ENCODE measurements around the gene PPP3R1. TPM values are rescaled to one million over a fixed set of nuclear protein-coding genes. Genes with fewer than 3 reads are reported as not detected.

The PPP3R1 gene
- total and polyA plus RNA-seq, 2 experiments from 2014 or later = 7.9 to 49.6 TPM

GRCh38 chr2:68187329-68187728, 65.0 kb downstream of the PPP3R1 start:
- 0 out of 2 replicates have a peak, but pooled peaks cover 3% of the 10 kb centered on the region for H3F3A ChIP-seq (replicated peaks; ENCODE audit: low read depth)
- H2AFZ ChIP-seq = no peak overlapping the region
- Mint-ChIP-seq H3K4me3 (no peak overlapping the region), H3K9me3 (no peaks in the 10 kb centered on the region; the same call in 2 of the 3 replicates), H3K27me3 (ENCODE audit: insufficient read depth, low read depth, poor library complexity) (peaks cover 1% of the 10 kb centered on the region), H3K36me3 (ENCODE audit: low read depth) (peaks cover 22% of the 10 kb centered on the region), H3K4me1 (peaks cover 7% of the 10 kb centered on the region), H3K27ac (no peak overlapping the region)
- 0 out of 2 replicates have a peak overlapping the region, but pooled peaks have one; percentile 58 for H3K27ac ChIP-seq (ENCODE audit: low read depth)
- no peaks in the 10 kb centered on the region for H3K4me1 ChIP-seq (ENCODE audit: insufficient read depth)
- H3K4me3 ChIP-seq = no peak overlapping the region
- TF ChIP-seq CREB1 (CRISPR knock-in tag; IDR thresholded peaks at IDR 0.05; ENCODE audit: low read depth) (no peak), ZNF114 (CRISPR knock-in tag; IDR thresholded peaks at IDR 0.05) (no peak)
- TF ChIP-seq, protein P1, sequence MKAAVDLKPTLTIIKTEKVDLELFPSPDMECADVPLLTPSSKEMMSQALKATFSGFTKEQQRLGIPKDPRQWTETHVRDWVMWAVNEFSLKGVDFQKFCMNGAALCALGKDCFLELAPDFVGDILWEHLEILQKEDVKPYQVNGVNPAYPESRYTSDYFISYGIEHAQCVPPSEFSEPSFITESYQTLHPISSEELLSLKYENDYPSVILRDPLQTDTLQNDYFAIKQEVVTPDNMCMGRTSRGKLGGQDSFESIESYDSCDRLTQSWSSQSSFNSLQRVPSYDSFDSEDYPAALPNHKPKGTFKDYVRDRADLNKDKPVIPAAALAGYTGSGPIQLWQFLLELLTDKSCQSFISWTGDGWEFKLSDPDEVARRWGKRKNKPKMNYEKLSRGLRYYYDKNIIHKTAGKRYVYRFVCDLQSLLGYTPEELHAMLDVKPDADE (IDR thresholded peaks at IDR 0.05) = no peak
- no peaks in the 10 kb centered on the region for H3K9me2 ChIP-seq (ENCODE audit: insufficient read depth)
- H3K36me3 ChIP-seq (ENCODE audit: insufficient read depth) = peaks cover 3% of the 10 kb centered on the region; the same call in 1 of the 2 replicates
- peaks cover 24% of the 10 kb centered on the region for H4K20me1 ChIP-seq (replicated peaks; ENCODE audit: insufficient read depth)
- no peaks in the 10 kb centered on the region for H3K27me3 ChIP-seq (ENCODE audit: insufficient read depth)
- H3K79me2 ChIP-seq (replicated peaks; ENCODE audit: insufficient read depth) = peaks cover 61% of the 10 kb centered on the region
- H3K4me2 ChIP-seq = no peak overlapping the region
- no peak for DNase-seq (ENCODE audit: low spot score)
- ATAC-seq = no peak

DNA sequence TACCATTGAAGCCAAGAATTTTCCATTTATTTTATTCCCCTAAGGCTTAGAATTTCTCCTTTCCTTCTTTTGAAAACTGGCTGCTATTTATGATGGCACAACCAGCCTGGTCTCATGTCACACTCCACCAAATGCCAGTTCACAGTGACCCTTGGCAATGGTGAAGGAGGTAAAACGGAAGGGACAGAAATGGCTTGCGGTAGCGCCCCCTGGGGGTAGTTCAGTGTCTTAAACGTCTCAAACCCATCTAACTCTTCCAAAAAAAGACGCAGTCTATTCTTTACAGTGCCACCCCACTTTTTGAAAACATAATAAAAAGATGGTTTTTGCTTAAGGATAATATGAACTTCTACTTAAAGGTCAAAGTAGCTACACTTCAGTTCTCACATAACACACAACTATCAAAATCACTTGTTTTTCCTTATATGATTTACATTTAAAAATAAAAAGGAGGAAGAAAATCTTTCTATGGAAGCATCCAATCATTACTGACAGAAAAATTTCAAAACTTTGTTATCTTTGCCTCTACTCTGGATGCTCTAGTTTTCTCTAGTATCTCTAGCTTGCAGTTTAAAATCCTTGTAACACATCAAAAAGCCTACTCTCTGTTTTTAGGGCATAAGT, 66.7 kb downstream of the PPP3R1 start:
- peaks cover 44% of the 10 kb centered on the region for H3K79me2 ChIP-seq (replicated peaks; ENCODE audit: insufficient read depth)
- H3K9me3 Mint-ChIP-seq = no peaks in the 10 kb centered on the region; the same call in 2 of the 3 replicates
- H3K27ac ChIP-seq (ENCODE audit: low read depth) = no peak overlapping the region
- 0 out of 2 replicates have a peak, but pooled peaks cover 3% of the 10 kb centered on the region for H3F3A ChIP-seq (replicated peaks; ENCODE audit: low read depth)
- H3K4me3 Mint-ChIP-seq = no peak overlapping the region
- H3K4me1 Mint-ChIP-seq = peaks cover 4% of the 10 kb centered on the region
- H3K27ac Mint-ChIP-seq = no peak overlapping the region
- ATAC-seq (peak; percentile 74), DNase-seq (ENCODE audit: low spot score) (peak; percentile 87)
- no peaks in the 10 kb centered on the region for H3K27me3 ChIP-seq (ENCODE audit: insufficient read depth)
- H3K4me2 ChIP-seq = no peak overlapping the region
- no peak overlapping the region for H3K4me3 ChIP-seq
- no peak overlapping the region for H2AFZ ChIP-seq
- H3K9me2 ChIP-seq (ENCODE audit: insufficient read depth) = no peaks in the 10 kb centered on the region
- peaks cover 11% of the 10 kb centered on the region for H4K20me1 ChIP-seq (replicated peaks; ENCODE audit: insufficient read depth)
- peaks cover 2% of the 10 kb centered on the region for H3K27me3 Mint-ChIP-seq (ENCODE audit: insufficient read depth, low read depth, poor library complexity)
- H3K36me3 Mint-ChIP-seq (ENCODE audit: low read depth) = peaks cover 31% of the 10 kb centered on the region
- no peaks in the 10 kb centered on the region for H3K4me1 ChIP-seq (ENCODE audit: insufficient read depth)
- H3K36me3 ChIP-seq (ENCODE audit: insufficient read depth) = peaks cover 3% of the 10 kb centered on the region; the same call in 1 of the 2 replicates
- TF ChIP-seq ZNF331 (CRISPR knock-in tag; IDR thresholded peaks at IDR 0.05; ENCODE audit: low read depth) (no peak), ZNF114 (CRISPR knock-in tag; IDR thresholded peaks at IDR 0.05) (no peak), STAT1 (IDR thresholded peaks at IDR 0.05; ENCODE audit: unreplicated experiment) (no peak)
- TF ChIP-seq, protein P1 (IDR thresholded peaks at IDR 0.05) = no peak
- TF ChIP-seq, protein P2, sequence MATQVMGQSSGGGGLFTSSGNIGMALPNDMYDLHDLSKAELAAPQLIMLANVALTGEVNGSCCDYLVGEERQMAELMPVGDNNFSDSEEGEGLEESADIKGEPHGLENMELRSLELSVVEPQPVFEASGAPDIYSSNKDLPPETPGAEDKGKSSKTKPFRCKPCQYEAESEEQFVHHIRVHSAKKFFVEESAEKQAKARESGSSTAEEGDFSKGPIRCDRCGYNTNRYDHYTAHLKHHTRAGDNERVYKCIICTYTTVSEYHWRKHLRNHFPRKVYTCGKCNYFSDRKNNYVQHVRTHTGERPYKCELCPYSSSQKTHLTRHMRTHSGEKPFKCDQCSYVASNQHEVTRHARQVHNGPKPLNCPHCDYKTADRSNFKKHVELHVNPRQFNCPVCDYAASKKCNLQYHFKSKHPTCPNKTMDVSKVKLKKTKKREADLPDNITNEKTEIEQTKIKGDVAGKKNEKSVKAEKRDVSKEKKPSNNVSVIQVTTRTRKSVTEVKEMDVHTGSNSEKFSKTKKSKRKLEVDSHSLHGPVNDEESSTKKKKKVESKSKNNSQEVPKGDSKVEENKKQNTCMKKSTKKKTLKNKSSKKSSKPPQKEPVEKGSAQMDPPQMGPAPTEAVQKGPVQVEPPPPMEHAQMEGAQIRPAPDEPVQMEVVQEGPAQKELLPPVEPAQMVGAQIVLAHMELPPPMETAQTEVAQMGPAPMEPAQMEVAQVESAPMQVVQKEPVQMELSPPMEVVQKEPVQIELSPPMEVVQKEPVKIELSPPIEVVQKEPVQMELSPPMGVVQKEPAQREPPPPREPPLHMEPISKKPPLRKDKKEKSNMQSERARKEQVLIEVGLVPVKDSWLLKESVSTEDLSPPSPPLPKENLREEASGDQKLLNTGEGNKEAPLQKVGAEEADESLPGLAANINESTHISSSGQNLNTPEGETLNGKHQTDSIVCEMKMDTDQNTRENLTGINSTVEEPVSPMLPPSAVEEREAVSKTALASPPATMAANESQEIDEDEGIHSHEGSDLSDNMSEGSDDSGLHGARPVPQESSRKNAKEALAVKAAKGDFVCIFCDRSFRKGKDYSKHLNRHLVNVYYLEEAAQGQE (IDR thresholded peaks at IDR 0.05; ENCODE audit: unreplicated experiment) = no peak
- TF ChIP-seq, protein P3, sequence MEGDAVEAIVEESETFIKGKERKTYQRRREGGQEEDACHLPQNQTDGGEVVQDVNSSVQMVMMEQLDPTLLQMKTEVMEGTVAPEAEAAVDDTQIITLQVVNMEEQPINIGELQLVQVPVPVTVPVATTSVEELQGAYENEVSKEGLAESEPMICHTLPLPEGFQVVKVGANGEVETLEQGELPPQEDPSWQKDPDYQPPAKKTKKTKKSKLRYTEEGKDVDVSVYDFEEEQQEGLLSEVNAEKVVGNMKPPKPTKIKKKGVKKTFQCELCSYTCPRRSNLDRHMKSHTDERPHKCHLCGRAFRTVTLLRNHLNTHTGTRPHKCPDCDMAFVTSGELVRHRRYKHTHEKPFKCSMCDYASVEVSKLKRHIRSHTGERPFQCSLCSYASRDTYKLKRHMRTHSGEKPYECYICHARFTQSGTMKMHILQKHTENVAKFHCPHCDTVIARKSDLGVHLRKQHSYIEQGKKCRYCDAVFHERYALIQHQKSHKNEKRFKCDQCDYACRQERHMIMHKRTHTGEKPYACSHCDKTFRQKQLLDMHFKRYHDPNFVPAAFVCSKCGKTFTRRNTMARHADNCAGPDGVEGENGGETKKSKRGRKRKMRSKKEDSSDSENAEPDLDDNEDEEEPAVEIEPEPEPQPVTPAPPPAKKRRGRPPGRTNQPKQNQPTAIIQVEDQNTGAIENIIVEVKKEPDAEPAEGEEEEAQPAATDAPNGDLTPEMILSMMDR (conservative IDR thresholded peaks at IDR 0.05; ENCODE audit: low read depth in 2 of 2) = peak; percentile 81 to 90
